SK-N-SH (cell line): ENCODE measurements around the gene ASPG.

Experiments
- CHD2 ChIP-seq: fragments of 150-350 bp; IDR thresholded peaks from 2 replicates; pipeline ENCODE4 v1.6.1; 2018; ENCODE audit warnings: low read length; ENCODE audit not compliant: partially characterized antibody
- EZH2phosphoT487 ChIP-seq: fragments of 200-600 bp; sonication (generic); IDR thresholded peaks from 2 replicates; pipeline ENCODE4 v1.6.1; 2017; ENCODE audit warnings: low read depth, mixed run types, mild to moderate bottlenecking, antibody characterized with exemption, moderate library complexity, borderline replicate concordance
- GABPA ChIP-seq: IDR thresholded peaks from 2 replicates; pipeline ENCODE4 v1.4.0; 2012; ENCODE audit warnings: low read depth, mild to moderate bottlenecking
- RFX5 ChIP-seq: IDR thresholded peaks from 2 replicates; pipeline ENCODE4 v1.6.1; 2012; ENCODE audit warnings: mild to moderate bottlenecking, improper control_type of control experiment, low read length
- SIN3A ChIP-seq: IDR thresholded peaks from 2 replicates; pipeline ENCODE4 v1.6.1; 2012; ENCODE audit warnings: low read depth, mild to moderate bottlenecking, low read length, moderate library complexity, borderline replicate concordance
- TAF1 ChIP-seq: IDR thresholded peaks from 2 replicates; pipeline ENCODE4 v1.6.1; 2012; ENCODE audit warnings: low read depth, mild to moderate bottlenecking, low read length, moderate library complexity, borderline replicate concordance
- YY1 ChIP-seq: IDR thresholded peaks from 2 replicates; pipeline ENCODE4 v1.4.0; 2012; ENCODE audit warnings: low read depth, mild to moderate bottlenecking
- TF ChIP-seq, protein P1 (sequence below): IDR thresholded peaks from 2 replicates; pipeline ENCODE4 v1.6.1; 2012; ENCODE audit warnings: mild to moderate bottlenecking, low read depth, low read length, moderate library complexity
- TF ChIP-seq, protein P2 (sequence below): fragments of 200-600 bp; sonication (generic); IDR thresholded peaks from 2 replicates; pipeline ENCODE4 v1.6.1; 2017; ENCODE audit warnings: antibody characterized with exemption, mild to moderate bottlenecking, moderate library complexity
- TF ChIP-seq, protein P3 (sequence below): fragments of 150-350 bp; IDR thresholded peaks from 2 replicates; pipeline ENCODE4 v1.6.1; 2016; ENCODE audit warnings: mild to moderate bottlenecking, low read depth, low read length
- TF ChIP-seq, protein P4 (sequence below): IDR thresholded peaks from 2 replicates; pipeline ENCODE4 v1.4.0; 2012; ENCODE audit warnings: low read depth

DNA sequence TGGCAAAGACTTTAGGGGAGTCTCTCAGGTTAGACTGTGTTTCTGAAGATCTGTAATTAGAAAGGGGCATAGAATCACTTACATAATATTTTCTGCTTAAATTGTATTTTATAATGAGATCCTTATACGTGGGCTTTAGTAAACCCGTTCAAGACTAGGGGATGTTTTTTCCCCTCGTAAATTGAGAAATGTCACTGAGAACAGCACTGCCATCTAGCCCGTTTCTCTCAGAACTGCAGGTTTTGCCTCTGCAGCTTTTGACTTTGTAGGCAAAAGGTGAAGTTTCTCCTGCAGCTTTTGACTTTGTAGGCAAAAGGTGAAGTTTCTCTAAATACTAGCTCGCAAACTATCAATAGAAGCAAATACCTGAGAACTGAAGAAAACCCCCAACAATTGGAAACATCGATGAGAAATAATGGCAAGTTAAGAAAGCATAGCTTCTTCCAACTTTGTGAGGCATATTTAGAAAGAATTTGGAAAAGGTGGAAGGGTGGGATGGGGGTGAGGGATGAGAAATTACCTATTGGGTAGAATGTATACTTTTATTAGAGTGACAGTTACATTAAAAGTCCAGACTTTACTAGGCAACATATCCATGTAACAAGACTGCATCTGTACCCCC is 9.9 kb upstream of the ASPG start:
- TF ChIP-seq, protein P1, sequence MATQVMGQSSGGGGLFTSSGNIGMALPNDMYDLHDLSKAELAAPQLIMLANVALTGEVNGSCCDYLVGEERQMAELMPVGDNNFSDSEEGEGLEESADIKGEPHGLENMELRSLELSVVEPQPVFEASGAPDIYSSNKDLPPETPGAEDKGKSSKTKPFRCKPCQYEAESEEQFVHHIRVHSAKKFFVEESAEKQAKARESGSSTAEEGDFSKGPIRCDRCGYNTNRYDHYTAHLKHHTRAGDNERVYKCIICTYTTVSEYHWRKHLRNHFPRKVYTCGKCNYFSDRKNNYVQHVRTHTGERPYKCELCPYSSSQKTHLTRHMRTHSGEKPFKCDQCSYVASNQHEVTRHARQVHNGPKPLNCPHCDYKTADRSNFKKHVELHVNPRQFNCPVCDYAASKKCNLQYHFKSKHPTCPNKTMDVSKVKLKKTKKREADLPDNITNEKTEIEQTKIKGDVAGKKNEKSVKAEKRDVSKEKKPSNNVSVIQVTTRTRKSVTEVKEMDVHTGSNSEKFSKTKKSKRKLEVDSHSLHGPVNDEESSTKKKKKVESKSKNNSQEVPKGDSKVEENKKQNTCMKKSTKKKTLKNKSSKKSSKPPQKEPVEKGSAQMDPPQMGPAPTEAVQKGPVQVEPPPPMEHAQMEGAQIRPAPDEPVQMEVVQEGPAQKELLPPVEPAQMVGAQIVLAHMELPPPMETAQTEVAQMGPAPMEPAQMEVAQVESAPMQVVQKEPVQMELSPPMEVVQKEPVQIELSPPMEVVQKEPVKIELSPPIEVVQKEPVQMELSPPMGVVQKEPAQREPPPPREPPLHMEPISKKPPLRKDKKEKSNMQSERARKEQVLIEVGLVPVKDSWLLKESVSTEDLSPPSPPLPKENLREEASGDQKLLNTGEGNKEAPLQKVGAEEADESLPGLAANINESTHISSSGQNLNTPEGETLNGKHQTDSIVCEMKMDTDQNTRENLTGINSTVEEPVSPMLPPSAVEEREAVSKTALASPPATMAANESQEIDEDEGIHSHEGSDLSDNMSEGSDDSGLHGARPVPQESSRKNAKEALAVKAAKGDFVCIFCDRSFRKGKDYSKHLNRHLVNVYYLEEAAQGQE = no peak
- TF ChIP-seq, protein P2, sequence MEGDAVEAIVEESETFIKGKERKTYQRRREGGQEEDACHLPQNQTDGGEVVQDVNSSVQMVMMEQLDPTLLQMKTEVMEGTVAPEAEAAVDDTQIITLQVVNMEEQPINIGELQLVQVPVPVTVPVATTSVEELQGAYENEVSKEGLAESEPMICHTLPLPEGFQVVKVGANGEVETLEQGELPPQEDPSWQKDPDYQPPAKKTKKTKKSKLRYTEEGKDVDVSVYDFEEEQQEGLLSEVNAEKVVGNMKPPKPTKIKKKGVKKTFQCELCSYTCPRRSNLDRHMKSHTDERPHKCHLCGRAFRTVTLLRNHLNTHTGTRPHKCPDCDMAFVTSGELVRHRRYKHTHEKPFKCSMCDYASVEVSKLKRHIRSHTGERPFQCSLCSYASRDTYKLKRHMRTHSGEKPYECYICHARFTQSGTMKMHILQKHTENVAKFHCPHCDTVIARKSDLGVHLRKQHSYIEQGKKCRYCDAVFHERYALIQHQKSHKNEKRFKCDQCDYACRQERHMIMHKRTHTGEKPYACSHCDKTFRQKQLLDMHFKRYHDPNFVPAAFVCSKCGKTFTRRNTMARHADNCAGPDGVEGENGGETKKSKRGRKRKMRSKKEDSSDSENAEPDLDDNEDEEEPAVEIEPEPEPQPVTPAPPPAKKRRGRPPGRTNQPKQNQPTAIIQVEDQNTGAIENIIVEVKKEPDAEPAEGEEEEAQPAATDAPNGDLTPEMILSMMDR = peak; percentile 41
- no peak for TF ChIP-seq GABPA
- TF ChIP-seq, protein P3, sequence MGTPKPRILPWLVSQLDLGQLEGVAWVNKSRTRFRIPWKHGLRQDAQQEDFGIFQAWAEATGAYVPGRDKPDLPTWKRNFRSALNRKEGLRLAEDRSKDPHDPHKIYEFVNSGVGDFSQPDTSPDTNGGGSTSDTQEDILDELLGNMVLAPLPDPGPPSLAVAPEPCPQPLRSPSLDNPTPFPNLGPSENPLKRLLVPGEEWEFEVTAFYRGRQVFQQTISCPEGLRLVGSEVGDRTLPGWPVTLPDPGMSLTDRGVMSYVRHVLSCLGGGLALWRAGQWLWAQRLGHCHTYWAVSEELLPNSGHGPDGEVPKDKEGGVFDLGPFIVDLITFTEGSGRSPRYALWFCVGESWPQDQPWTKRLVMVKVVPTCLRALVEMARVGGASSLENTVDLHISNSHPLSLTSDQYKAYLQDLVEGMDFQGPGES = no peak
- TF ChIP-seq EZH2phosphoT487 = no peak
- no peak for TF ChIP-seq CHD2
- no peak for TF ChIP-seq TAF1
- no peak for TF ChIP-seq SIN3A
- no peak for TF ChIP-seq YY1
- TF ChIP-seq RFX5 = no peak
- TF ChIP-seq, protein P4, sequence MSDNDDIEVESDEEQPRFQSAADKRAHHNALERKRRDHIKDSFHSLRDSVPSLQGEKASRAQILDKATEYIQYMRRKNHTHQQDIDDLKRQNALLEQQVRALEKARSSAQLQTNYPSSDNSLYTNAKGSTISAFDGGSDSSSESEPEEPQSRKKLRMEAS = no peak
